Stimulated activated CD8-positive, alpha-beta memory T cell treated with anti-CD3 and anti-CD28 coated beads, Interleukin-4, amount 100 ng/mL, for 48 hours (primary cell): ENCODE results near the gene SERPINE3.

ENCODE experiments used
- DNase-seq: peaks from one replicate; pipeline ENCODE4 v3.0.0-alpha.2; 2020

Gene SERPINE3

DNA sequence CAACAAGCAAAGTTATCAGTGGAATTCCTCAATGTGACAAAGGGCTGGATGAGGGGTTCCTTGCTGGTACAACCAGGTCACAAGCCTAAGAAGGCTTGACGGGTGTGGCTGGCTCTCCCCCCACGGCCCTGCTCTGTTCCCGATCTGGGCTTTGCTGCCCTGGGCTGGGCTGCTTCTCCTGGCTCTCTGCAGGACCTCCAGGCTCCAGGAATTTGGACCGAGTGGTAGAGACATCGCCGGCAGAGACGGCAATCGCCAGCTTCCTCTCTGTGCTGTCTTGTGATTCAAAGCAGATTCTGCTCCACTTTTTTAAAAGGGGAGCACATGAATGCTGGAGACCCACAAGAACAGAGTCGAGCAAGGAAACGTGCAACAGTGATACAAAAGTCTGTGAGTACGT is at the start of gene SERPINE3:
SERPINE3 (plus strand) TSS at position 338 of the 400 bp plus-strand sequence. CDS start 1,401 bp downstream, outside the sequence.
- no peak for DNase-seq

DNA sequence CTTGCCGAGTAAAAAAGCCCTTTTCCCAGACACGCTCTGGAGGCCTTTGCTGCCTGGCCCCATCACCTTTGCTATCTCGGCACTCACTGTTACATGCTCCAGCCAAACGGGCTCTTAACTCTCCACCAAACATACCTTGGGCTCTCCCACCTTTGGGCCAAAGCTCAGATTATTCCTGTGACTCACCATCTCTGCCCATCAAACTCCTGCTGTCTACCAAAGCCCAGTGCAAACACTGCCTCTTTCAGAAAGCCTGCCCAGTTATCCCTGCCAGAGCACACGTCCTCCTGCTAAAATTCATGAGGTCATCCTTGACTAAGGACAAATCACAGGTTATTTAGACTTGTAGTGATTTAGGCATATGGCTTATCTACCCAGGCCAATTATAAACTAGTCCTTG is 48.1 kb upstream of the SERPINE3 start:
- DNase-seq, result no peak

DNA sequence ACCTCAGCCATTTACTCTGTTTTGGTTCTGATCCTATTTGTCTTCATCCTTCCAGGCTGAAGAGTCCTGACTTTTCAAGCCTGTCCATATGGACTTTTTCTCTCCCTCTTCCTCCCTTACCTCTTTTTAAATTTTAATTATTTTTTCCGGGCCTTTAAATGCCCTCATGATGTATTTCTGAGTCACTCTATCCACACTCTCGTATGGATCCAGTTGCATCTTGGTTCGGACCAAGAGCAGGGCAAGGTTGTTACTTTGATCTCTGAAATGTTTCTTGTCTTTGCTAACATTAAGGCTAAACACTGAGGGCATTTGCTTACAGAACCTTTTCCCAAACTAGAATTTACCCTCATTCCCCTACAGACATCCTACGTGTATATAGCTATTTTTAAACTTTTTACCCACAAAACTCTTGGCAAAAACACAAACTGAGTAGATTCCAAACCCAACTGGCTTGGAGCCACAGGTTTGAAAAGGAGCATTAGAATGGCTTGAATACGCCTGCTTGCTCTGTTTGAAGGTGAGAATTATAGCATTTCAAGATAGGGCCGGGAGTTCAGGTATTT is 47.4 kb upstream of the SERPINE3 start:
- no peak for DNase-seq

DNA sequence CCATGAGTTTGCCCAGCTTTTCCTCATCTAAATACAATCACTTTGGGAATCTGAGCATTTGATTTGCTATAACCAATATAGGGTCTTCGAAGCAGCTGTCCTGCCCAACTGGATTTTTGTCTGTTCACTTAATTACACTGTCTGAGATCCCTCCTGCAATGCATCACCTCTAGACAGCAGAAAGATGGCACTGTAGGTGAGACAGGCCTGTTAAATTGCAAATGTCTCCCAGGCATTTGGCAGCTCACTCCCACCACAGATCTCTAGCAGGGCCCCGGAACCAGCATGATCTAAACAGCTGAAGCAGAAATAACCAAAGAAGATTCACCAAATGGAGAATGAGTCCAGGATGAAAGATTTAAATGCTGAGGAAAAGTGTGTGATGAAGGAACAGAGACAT is 41.9 kb upstream of the SERPINE3 start:
- DNase-seq, result no peak

DNA sequence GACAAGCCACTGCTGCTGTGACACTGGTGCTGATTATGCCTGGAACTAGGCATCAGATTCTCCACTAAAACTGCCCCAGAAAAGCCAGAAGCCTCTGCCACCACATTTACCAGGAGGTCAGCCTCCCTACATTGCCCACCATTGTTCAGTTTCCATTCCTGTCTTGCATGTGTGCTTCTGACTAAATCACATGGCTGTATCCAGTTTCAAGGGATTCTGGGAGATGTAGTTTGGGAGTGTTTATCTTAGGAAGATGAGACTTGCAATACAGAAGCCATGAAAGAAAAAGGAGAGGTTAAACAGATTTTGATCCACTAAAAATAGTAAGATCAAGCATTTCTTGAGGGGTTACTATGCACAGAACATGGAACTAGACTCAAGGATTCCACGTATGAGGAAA is 40.7 kb upstream of the SERPINE3 start:
- no peak for DNase-seq

DNA sequence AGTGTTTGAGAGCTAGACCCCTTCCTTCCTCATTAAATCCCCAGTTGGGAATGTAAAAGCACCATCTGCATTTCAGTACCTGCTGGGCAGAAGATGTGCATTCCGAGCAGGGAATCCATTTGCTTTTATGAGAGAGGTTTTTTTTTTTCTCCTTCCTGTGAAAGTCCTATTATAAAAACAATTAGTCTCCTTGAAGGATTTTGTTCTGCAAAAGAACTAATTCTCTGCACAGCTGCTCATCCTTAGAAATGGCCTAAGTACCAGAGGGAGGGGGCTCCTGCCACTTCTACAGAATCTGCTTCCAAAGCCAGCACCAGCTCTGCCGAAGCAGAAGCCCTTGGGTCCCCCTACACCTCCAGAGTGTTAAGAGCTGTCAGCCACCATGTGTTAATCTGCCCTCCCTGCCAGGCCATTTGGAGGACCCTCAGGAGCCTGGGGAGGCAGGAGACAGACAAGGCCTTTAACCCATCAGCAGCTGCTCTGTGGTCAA is 36.4 kb upstream of the SERPINE3 start:
- no peak for DNase-seq

DNA sequence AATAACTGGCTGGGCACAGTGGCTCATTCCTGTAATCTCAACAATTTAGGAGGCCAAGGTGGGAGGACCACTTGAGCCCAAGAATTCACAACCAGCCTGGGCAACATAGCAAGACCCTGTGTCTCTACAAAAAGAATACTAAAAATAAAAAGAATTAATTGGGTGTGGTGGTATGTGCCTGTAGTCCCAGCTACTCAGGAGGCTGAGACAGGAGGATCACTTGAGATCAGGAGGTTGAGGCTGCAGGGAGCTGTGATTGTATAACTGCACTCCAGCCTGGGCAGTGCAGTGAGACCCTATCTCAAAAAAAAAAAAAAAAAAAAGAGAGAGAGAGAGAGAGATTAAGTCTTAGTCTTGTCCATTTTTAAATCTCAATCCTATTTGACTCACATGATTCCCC is 35.6 kb upstream of the SERPINE3 start:
- no peak for DNase-seq

DNA sequence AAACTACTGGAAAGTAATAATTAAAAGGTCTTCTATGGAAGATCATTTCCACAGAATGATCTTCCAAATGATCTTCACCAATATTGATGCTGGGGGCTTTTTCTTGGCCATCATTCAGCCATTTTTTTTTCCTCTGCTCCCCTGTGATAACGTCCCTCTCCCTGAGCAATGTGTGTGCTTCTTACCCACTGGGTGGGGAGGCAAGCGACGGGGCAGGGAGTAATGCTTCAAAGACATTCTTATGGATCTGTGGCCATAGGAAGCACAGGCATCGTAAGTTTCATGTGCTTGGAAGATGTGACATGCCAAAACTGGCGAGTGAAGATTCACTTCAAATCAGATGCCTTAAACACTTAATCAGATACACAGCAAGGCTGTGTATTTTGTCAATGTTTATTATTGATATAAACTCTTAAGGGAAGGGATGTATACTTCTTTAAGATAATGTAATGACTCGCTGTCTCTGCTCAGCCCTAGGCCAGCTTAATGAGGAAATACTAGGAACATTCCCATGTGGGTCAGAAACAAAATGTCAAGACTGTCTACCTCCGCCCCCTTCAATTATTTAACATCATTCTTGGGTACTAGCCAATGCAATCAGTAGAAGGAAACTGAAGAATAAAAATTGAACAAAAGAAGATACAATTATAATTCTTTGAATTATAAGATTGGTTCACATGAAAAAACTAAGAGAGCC is 34.1 kb upstream of the SERPINE3 start:
- no peak for DNase-seq

DNA sequence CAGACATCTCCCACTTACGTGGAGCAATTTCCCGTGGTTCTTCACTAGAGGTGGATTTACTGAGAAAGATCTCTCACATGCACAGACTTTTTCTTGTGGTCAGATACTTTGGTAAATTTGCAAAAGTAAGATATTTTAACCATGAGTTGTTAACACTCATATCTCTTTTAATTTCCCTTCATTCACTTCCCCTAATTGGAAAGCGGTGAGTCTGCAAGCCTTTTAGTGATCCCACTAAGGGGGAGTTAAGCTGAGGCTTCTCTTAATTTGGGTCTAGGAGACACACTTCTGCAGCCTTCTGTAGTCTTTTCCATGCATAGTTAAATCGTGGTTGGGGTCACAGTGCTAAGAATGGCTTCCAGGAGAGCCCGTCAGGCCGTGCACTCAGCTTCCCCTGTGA is 30.7 kb upstream of the SERPINE3 start:
- DNase-seq, result no peak

DNA sequence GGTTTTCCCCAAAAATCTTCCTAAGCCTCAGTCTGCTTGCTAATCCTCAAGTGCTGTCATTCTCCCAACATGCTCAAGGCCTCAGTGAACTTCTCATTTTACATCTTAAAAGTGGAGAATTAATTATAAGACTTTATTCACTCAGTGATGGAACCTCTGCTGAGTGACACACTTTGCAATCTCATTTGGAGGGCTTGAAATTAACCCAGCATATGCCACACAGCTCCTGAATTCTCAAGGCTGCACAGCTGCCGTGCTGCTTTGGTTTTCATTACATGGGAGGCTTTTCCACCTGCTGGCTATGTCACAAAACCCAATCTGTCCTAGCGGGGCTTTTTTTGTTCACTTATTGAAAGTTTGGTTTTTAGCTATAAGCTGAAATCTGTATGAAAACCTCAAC is 28.3 kb upstream of the SERPINE3 start:
- no peak for DNase-seq

DNA sequence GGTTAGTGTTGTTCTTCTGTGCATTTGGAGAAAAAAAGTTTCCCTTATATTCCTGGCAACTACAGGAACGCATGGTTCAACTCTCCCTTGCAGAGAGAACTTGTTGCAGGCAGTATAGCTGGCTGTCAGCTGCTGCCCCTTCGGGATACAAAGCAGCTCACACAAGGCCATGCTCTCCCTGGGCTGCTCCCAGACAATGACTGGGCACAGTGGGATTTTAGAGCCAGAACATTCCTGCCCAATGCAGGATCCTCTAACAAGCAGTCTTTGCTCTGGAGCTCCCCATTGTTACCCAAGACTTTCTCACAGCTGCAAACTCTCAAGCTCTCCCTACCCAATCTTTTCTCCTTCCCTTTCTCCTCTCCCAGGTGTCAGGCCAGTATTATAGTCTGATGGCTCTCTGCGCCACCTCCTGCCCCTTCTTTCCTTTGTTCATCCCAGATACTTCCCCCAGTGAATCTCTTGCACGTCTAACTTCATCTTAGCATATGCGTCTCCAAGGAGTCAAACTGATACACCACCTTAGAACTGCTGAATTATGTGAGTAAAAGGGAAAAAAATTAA is 27.5 kb upstream of the SERPINE3 start:
- no peak for DNase-seq

DNA sequence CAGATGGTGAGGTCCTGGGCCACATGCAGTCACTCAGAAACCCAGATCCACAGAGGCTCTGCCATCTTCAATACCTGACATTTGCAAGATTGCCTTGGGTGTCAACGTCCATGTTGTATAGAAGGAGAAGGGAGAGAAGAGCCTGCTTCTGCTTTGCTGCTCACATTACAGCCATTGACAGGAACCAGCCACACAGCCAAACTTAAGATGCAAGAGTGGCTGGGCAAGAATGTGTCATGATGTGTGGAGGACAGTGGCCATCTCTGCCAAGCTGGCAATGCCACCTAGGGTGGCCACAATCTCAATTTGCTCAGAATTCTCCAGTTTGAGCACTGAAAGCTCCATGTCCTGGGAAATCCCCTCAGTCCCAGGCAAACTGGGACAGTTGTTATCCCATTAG is 25.9 kb upstream of the SERPINE3 start:
- no peak for DNase-seq

DNA sequence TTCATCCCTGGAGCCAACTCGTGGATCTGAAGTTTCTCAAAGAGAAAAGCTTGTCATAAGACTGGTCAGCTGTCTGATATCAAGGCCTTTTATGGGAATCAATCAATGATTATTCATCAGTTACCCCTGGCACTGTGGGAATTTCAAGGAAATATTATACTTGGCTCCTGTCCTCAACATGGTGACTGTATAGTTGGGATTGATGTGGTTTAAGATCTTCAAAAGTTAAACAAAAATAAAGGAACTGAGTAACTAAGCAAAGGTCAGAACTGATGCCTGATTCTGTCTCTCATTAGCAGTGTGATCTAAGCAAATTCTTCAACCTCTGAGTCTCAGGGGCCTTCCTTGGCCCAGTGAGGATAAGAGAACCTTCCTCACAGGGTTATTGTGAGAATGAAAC is 22.2 kb upstream of the SERPINE3 start:
- DNase-seq, result no peak

DNA sequence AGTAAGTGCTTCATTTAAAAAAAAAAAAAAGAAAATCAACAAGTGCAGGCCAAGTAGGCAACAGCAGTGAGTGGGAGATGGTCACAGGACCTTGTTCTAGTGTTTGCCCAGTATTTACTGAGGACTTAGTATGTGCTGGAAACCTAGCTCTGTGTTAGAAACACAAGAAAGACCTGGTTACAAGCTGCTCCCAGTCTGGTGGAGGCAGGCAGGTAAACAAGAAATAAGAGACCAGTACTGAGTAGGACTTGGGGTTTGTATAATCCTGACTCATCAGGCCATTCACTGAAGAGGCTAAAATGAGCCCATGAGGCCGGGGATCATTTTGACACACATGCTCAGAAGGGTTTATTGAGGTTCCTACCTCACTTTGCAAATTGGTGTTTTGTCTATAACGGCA is 21.5 kb upstream of the SERPINE3 start:
- DNase-seq, result no peak

DNA sequence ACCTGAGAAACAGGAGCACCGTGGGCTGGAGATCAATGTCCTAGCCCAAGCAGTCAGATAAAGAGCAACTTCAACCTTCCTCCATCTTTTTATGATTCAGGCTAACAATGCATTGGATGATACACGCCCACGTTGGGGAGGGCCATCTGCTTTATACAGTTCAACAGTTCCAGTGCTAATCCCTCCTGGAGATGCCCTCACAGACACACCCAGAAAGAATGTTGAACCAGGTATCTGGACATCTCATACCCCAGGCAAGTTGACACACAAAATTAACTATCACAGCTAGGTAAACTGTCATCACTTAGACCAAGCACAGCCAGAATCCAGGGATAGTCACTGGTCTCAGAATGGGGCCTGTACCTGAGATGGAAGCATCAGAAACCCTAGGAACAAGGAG is 20.6 kb upstream of the SERPINE3 start:
- no peak for DNase-seq

DNA sequence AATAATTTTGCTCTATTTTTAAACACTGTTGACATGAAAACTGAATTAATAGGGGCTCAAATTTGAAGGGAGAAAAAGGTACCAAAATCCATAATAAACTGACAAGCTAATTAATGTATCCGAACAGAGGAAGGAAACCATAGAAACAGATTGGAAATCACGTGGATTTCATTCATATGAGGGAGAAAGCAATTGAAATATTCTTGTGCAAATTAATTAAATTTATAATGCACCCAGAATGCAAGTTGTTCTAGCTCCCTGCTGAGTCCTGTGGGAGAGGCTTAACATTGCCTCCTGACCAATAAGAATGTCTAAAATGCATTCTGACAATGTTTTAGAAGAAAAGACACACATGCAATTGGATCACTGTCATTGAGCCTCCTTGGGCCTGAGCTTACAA is 17.7 kb upstream of the SERPINE3 start:
- DNase-seq, result no peak

DNA sequence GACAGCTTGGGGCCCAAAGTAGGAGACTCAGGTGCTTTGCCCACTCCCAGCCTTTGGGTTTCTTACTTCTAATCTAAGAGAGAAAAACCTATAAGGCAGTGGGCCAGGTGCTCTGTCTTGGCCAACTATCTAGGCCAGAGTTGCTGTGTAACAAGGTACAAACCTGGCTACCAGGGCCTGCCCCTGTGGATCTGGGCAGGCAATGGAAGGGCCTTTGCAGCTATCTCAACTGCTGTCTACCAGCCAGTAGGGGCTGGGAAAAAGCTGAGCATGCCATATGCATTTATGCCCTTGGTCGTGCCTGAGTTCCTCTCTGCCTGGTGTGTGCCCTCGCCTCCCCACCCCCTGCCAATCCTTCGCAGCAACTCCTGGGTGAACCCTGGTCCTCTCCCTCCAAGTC is 16.7 kb upstream of the SERPINE3 start:
- no peak for DNase-seq

DNA sequence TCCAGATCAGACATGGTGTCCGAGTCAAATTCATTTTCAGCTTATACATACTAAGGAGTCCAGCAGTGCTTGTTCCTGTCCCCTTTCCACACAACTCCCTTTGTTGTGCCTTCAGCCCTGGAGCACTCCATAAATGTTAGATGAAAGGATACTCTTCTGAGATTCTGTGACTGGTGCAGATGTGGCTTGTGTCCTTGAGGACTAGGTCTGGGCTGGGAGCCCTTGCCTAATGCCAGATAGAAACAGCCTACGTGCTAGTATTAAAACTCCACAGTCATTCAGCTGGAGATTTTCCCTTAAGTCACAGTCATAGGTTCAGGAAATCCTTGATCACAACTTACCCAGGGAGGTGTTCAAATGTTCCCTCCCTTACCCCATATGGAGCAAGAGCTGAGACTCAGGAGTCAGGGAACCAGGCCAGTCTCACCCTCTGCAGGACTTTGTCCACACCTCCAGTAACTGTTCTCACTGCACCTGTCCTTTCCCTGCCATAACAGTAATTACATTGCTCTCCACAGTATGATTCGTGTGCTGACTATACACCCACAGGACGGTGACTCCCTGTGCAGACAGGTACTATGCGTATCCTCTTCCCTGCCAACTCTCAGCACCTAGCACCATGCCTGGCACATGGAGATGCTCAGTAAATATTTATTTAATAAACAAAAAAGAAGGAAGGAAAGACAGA is 15.5 kb upstream of the SERPINE3 start:
- no peak for DNase-seq

DNA sequence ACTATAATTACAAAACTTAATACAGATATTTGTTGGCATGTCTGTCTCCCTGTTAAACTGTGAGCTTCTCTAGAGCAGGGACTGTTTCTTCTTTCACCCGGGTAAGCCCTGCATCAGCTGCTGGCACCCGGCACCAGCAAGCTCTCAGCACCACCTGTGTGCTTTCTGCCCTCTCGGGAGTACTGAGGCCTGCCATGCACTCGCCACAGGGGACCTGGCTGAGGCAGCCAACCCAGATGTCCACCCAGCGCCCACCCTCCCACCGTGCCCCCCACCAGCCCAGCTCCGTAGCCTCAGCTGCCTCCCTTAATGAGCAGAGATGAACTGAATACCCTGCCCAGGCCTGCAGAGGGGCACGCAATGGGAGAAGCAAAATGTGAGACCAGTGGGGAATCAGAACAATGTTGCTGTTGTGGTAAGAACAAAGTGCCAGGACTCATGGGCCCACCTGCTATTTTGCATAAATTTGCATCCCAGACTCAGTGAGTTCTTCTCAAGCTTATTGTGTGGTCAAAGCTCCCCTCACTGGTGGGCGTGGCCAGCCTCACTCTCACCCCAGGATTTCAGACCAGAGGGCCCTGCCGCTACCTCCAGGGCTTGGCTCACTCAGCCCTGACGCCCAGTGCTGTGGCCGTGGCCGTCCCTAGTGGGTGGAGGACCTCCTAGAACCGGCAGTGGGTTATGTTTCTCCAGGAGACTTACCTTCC is 14.6 kb upstream of the SERPINE3 start:
- DNase-seq, result no peak

DNA sequence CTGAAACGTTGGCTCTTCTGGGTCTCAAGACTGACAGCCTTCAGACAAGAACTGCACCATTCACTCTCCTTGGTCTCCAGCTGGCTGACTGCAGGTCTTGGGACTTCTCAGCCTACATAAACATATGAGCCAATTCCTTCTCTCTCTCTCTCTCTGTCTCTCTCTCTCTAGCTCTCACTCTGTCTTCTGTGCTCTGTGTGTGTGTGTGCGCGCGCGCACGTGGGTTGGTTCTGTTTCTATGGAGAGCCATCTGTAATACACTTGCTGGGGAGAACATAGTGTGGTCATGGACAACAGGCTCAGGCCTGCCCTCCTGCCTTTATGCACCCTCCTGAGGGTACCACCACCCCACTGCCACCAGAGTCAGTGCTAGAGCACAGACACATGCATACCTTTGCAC is 13.7 kb upstream of the SERPINE3 start:
- DNase-seq, result no peak

DNA sequence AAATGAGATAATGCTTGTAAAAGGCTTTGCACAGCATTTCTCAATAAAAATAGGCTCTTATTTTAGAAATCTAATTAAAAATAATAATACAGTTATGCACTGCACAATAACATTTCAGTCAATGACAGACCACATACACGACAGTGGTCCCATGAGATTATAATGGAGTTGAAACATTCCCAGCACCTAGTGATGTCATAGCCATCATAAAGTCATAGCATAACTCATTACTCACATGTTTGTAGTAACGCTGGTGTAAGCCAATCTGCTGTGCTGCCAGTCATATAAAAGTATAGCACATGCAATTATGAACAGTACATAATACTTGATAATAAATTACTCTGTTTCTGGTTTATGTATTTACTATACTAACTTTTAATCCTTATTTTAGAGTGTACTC is 12.7 kb upstream of the SERPINE3 start:
- DNase-seq, result no peak

DNA sequence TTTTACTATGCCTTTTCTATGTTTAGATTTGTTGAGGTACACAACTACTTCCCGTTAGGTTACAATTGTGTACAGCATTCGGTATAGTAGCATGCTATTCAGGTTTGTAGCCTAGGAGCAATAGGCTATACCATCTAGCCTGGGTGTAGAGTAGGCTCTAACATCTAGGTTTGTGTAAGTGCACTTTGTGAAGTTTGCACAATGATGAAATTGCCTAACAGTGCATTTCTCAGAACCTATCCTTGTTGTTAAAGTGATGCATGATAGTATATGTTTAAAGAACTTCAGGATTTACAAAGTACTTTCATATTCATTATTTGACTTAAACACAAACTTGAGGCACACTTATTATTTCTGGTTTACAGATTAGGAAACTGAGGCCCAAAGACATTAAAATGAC is 11.5 kb upstream of the SERPINE3 start:
- DNase-seq, result no peak

DNA sequence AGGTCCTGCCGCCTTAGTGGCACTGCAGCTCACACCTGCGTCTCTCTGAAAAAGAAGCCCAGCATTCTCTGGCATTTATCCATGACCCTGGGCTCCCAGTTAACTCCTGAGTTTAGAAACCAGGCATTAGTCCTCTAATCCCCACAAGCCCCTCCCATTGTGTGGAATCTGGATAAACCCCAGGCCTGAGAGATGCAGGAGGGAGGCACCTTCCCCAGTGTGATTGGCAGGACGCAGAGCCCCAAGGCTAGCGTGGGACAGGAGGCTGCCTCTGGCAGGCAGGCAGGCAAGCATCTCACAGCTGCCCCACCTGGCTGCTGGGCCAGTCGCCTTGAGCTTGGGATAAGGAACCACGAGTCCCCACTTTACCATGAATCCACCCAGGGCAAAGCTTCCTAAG is 11.0 kb upstream of the SERPINE3 start:
- no peak for DNase-seq
